OCI-LY7 (cell line): Measurements from ENCODE around the gene MAP3K14.

ENCODE experiments used
- EZH2phosphoT487 ChIP-seq: fragments of 200-600 bp; sonication (generic); IDR thresholded peaks from 2 replicates; pipeline ENCODE4 v1.6.1; 2018; ENCODE audit warnings: low read depth, borderline replicate concordance, mild to moderate bottlenecking, mixed run types, antibody characterized with exemption, low read length, moderate library complexity, mixed read lengths
- TF ChIP-seq, protein P1 (sequence below): fragments of 200-600 bp; sonication (generic); conservative IDR thresholded peaks from 2 replicates; pipeline ENCODE4 v1.5.1; 2014; ENCODE audit warnings: mild to moderate bottlenecking, antibody characterized with exemption, low read length, moderate library complexity, mixed read lengths

DNA sequence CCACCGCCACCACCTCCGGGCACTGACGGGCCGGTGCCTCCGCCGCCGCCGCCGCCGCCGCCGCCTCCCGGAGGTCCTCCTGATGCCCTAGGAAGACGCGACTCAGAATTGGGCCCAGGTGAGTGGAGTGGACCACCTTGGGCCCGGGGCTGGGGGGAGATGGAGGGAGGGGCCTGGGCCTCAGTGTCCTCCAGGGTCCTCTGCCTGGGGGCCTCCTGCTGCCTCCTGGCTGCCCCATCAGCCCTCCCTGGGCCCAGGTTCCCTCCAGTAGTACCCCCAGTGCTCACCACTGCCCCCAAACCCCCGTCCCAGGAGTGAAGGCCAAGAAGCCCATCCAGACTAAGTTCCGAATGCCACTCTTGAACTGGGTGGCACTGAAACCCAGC, 74.8 kb downstream of the MAP3K14 start:
- TF ChIP-seq, protein P1, sequence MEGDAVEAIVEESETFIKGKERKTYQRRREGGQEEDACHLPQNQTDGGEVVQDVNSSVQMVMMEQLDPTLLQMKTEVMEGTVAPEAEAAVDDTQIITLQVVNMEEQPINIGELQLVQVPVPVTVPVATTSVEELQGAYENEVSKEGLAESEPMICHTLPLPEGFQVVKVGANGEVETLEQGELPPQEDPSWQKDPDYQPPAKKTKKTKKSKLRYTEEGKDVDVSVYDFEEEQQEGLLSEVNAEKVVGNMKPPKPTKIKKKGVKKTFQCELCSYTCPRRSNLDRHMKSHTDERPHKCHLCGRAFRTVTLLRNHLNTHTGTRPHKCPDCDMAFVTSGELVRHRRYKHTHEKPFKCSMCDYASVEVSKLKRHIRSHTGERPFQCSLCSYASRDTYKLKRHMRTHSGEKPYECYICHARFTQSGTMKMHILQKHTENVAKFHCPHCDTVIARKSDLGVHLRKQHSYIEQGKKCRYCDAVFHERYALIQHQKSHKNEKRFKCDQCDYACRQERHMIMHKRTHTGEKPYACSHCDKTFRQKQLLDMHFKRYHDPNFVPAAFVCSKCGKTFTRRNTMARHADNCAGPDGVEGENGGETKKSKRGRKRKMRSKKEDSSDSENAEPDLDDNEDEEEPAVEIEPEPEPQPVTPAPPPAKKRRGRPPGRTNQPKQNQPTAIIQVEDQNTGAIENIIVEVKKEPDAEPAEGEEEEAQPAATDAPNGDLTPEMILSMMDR, result no peak
- TF ChIP-seq EZH2phosphoT487, result no peak
